ENCODE results near the gene PDE6C.

Gene PDE6C

DNA sequence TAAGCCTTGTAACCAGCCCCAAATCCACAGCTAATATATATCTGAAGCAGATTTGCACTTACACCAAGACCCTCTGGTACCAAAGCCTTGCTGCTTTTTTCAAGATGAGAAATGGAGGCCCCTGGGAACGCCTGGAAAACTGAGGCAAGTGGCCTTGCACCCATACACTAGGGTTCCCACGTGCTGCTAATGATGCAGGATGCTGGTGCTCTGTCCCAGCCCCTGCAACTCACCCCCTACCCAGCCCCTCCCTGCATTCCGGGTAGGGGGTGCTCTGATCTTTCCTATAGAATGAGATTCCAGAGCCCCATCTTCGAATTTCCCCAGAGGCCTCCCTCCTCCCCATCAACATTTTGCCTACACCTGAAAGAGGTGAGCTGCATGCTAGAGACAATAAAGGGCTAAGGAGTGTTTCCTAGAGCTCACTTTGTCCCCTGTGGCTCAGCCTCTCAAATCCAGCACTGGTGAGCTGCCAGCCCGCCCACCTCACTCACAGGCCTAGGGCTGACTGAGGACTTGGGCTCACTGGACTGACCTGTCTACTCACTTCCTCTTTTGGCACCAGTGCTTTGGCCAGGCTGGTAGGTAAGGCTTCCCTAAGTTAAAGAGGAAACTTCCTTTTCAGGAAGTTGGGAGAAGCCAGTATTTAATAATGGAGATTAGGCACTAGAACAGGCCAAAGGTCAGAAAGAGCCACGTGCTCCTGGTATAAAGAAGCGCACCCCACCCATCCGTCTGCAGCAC lies 21.1 kb upstream of the PDE6C start:
- H3K4me3 ChIP-seq (ENCODE audit: low read depth, low read length), result no peak overlapping the region
- DNase-seq, result no peak
- no peaks in the 10 kb centered on the region for H3K4me1 ChIP-seq
- no peaks in the 10 kb centered on the region for H3K27me3 ChIP-seq
- H3K36me3 ChIP-seq, result no peaks in the 10 kb centered on the region
- TF ChIP-seq, protein P1, sequence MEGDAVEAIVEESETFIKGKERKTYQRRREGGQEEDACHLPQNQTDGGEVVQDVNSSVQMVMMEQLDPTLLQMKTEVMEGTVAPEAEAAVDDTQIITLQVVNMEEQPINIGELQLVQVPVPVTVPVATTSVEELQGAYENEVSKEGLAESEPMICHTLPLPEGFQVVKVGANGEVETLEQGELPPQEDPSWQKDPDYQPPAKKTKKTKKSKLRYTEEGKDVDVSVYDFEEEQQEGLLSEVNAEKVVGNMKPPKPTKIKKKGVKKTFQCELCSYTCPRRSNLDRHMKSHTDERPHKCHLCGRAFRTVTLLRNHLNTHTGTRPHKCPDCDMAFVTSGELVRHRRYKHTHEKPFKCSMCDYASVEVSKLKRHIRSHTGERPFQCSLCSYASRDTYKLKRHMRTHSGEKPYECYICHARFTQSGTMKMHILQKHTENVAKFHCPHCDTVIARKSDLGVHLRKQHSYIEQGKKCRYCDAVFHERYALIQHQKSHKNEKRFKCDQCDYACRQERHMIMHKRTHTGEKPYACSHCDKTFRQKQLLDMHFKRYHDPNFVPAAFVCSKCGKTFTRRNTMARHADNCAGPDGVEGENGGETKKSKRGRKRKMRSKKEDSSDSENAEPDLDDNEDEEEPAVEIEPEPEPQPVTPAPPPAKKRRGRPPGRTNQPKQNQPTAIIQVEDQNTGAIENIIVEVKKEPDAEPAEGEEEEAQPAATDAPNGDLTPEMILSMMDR (IDR thresholded peaks at IDR 0.05; ENCODE audit: low read depth, low read length), result no peak
- no peaks in the 10 kb centered on the region for H3K9me3 ChIP-seq

DNA sequence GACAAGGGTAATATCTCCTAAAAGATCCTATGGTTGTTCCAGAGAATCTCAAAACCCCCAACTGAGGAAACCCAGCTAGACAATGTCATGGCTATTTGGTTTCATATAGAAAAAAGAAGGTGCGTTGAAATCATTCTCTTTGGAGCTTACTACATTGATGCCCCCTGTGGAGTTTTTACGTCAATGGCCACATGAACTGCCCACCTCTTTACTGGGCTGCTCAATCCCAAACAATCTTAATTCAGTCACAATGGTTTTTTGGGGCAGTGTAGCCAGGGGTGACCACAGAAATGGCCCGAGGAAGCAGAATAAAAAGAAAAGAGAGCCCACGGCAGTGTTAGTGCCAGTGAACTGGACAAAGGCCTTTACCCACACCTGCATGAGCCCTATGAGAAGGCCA lies 19.1 kb upstream of the PDE6C start:
- Histone ChIP-seq H3K9me3 (no peaks in the 10 kb centered on the region), H3K4me3 (ENCODE audit: low read depth, low read length) (no peak overlapping the region), H3K27me3 (no peaks in the 10 kb centered on the region), H3K4me1 (no peaks in the 10 kb centered on the region), H3K36me3 (no peaks in the 10 kb centered on the region)
- no peak for DNase-seq
- TF ChIP-seq, protein P1 (IDR thresholded peaks at IDR 0.05; ENCODE audit: low read depth, low read length), result no peak

DNA sequence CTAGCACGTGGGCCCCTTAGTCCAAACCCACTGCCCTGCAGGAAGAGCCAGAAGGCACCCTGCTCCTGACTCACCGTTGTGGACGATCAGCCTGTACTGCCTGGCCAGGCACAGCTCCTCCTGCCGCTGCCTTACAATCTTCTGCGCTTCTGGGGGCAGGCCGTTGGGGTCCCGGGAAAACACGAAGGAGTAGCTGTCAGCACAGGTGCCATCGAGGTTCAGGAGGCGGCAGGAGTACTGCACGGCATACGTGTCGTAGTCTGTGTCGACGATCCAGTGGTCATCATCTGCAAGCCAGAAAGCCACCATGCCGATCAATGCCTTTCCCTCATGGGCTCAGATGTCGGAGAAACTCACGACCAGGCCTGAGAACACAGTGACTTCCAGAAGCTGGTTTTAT lies 18.6 kb upstream of the PDE6C start:
- DNase-seq, result no peak
- no peak overlapping the region for H3K4me3 ChIP-seq (ENCODE audit: low read depth, low read length)
- no peaks in the 10 kb centered on the region for H3K27me3 ChIP-seq
- H3K9me3 ChIP-seq, result no peaks in the 10 kb centered on the region
- TF ChIP-seq, protein P1 (IDR thresholded peaks at IDR 0.05; ENCODE audit: low read depth, low read length), result no peak
- H3K36me3 ChIP-seq, result no peaks in the 10 kb centered on the region
- H3K4me1 ChIP-seq, result no peaks in the 10 kb centered on the region

DNA sequence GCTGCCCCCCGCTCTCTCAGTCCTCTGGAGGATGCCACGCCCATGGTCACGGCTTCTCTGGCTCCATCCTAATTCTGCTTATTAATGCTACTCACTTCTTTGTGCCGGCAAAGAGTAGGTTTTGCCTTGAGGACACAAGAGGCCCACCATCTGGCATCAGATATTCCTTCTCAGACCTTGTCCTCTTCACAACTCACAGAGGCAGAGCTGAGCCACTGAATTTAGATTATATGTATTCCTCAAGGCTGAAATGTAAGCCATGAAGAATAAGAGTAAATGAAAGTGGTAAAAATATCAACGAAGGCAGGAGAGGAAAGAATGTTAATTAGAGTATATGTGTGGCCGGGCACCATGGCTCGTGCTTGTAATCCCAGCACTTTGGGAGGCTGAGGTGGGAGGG lies 17.8 kb upstream of the PDE6C start:
- DNase-seq, result no peak
- Histone ChIP-seq H3K27me3 (no peaks in the 10 kb centered on the region), H3K4me1 (no peaks in the 10 kb centered on the region), H3K36me3 (no peaks in the 10 kb centered on the region), H3K4me3 (ENCODE audit: low read depth, low read length) (no peak overlapping the region), H3K9me3 (no peaks in the 10 kb centered on the region)
- TF ChIP-seq, protein P1 (IDR thresholded peaks at IDR 0.05; ENCODE audit: low read depth, low read length), result no peak

DNA sequence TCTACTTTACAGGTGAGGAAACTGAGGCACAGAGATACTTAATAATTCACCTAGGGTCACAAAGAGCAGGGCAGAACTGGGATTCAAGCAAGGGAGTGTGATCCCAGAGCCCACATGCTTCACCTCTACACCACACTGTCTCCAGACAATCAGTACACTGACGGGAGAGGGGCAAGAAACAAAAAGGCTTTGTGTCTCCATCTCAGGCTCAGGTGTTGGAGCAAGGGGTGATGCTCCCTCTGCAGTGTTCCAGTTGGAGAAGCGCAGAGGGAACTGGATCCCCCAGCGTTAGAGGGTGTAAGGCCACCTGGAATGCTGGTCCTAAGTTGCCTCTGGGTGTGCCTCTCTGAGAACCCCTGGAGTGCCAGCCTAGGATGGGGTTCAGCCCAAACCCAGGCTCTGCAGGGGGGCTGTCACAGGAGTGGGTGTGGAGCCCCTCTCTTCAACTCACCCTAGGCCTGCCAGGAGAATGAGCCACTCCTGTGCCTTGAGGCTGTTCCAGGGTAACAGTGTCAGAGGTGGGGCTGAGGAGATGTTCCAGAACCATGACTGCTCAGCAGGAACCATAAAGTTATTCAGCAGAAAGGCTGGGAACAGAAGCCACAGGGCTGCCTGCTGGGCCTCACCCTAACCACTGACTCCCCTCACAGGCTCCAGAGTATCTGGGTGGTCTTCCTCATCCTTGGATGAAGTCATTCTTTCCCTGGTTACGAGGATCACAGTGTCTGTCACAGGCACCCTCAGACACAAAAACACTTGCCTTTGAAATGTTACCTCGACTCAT lies 16.8 kb upstream of the PDE6C start:
- no peak overlapping the region for H3K4me3 ChIP-seq (ENCODE audit: low read depth, low read length)
- DNase-seq, result no peak
- H3K4me1 ChIP-seq, result no peaks in the 10 kb centered on the region
- H3K9me3 ChIP-seq, result no peaks in the 10 kb centered on the region
- peaks cover 10% of the 10 kb centered on the region for H3K27me3 ChIP-seq
- TF ChIP-seq, protein P1 (IDR thresholded peaks at IDR 0.05; ENCODE audit: low read depth, low read length), result no peak
- no peaks in the 10 kb centered on the region for H3K36me3 ChIP-seq

DNA sequence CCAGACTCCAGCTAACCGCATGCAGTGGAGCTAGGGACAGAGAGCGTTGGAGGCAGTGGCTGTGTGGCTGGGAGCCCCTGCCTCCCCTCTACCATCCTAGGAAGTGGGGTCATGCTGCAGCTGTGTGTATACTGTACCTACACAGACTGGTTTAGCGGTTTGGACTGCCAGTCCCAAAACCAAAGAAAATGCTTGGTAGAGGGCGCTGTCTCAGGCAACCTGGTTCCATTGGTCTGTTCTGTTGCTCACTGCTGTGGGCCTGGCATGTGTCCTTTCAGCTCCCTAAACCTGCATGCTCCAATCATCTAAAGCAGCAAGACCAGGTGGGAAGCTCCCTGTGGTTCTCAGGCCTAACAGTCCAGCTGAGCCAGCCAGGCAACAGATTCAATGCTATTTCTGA lies 15.8 kb upstream of the PDE6C start:
- Histone ChIP-seq H3K27me3 (peaks cover 18% of the 10 kb centered on the region), H3K9me3 (no peaks in the 10 kb centered on the region), H3K4me3 (ENCODE audit: low read depth, low read length) (no peak overlapping the region), H3K36me3 (no peaks in the 10 kb centered on the region), H3K4me1 (no peaks in the 10 kb centered on the region)
- TF ChIP-seq, protein P1 (IDR thresholded peaks at IDR 0.05; ENCODE audit: low read depth, low read length), result no peak
- no peak for DNase-seq
